Bone marrow (tissue), 2 donors: ENCODE data around the gene VPS54.
A peak's percentile ranks its signal among the peaks of the same experiment; 100 is the strongest.
"Not testable (repeated sequence)": the region's sequence is repeated elsewhere in the genome, so short reads cannot be mapped to it uniquely, and the experiment has no call there.

Experiments
- DNase-seq, 2 donors: peaks; one replicate each; lab custom pipeline; 2025; lab: John Stamatoyannopoulos, UW

The VPS54 gene

DNA sequence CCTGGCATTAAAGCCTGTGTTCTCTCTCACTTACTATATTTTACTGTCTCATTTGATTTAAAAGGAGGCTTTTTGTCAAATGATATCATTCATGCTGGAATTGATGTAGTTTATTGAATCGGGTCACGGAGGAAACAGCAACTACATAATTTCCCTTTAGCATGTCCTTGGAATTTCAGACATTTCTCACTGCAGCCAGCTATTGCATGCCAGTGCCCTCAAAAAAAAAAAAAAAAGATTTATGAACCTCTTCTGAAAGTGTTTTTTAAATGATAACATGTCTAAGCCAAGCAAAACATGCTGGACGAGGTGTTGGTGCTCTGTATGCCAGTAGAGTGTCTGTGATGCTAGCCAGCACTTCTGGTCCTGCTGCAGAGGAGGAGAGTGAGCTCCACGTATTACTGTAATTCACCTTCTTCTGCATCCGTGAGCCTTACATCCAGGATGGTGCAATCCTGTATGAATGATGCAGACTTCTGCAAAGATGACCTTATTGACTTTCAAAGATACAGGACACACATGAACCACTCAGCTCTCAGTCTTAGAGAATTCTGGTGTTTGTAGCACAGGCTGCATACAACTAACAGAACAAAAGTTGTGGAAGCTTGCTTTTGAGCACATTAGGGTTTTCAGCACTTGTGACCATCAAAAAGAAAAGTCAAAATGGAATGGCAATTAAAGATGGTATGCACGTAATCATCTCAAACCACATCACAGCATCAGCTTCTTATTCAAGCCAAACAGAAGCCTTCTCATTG lies 146.5 kb downstream of the VPS54 start:
- DNase-seq: no peak

DNA sequence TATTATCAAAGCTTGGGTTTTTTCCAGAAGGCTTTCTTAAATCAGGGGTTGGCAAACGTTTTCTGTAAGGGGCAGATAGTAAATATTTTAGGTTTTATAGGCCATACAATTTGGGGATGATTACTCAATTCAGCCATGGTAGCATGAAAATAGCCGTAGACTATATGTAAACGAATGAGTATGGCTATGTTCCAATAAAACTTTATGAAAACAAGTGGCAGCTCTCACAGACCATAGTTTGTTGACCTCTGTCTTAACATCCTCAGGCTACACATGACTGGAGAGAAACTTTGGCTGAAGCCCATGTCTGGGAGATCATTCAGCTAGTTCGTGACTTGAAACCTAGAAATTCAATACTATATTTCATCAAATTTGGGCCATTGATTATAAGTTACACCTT lies 147.4 kb downstream of the VPS54 start:
- no peak for DNase-seq

DNA sequence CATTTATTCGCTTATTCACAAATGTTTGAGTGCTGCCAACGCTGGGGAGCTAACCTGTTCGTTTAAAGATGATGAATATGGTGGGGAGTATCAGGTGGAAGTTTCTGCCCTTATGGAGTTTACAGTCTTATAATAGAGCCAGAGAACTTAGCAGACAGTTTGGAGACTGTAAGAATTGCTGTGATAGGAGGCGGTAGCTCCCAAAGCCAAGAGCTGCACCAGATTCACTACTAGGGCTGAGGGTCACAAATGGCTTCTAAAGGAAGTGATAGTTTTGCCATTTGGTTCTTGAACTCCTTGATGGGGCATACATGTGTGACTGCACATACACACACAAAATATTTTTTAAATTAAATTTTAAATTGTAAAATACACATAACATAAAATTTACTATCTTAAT lies 148.5 kb downstream of the VPS54 start:
- DNase-seq: no peak

DNA sequence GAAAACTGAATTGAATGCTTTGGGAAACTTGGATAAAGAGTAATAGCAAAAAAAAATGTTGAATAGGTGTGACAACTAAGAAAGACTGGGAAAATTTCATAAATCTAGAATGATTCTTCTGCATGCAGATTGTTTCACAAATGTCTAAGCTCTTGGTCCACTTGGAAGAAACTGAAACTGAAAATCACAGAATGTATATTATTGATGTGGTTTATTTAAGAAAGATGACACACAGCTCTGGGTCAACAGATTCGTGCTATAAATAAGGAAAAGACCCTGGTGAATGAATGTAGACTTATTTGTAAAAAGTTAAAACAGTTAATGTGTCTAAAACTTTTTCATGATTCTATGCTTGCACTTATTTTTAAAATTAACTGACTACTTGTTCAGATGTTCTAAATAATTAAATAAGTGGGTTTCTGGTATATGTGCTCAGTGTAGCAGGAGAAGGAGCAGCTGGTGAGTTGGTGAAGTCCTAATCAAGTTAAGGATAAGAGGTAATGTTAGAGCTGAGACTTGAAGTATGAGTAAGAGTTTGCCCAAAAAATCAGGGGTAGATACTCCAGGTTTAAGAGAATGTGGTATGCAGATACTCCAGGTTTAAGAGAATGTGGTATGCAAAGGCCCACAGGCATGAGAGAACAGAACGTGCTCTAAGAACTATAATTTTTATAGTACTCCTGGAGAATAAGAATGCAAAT lies 153.1 kb downstream of the VPS54 start:
- DNase-seq: no peak

DNA sequence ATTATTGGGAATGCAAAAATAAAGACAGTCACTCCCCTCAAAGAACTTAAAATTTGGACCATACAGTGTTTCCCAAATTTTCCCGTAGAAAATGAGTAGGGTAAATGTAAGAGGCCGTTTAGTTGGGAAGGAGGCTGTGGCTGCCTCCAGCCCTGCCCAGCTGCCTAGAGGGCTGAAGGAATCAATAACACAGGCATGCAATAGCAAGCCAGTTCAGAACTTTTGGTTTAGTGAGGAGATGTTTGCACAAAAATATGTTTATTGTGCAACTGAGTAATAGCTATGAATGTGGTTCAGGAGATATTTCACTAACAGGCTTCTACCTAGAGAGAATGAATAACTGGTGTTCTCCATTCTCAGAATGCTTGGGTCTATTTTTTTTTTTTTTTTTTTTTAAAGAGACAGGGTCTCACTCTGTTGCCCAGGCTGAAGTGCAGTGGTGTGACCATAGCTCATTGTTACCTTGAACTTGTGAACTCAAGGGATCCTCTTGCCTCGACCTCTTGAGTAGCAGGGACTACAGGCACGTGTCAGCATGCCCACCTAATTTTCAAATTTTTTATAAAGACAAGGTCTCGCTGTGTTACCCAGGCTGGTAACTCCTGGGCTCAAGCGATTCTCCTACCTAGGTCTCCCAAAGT lies 153.9 kb downstream of the VPS54 start:
- DNase-seq: no peak

DNA sequence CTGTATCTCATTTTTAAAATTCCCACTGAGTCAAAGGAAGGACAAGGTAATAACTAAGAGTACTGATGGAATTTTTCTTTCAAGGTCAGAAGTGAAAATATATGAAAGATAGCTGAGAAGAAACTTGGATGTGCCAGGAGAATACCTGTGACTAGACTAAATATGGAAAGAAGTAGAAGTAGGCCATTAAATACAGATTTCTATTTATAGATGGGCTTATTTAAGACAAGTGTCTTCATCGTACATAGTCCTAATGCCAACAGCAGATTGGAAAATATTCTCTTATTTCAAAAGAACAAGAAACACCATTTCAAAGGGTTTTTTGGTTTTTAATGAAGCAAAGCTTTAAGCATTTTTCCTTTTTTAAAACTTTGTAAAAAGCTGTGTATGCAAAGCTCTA lies 155.5 kb downstream of the VPS54 start:
- no peak for DNase-seq

DNA sequence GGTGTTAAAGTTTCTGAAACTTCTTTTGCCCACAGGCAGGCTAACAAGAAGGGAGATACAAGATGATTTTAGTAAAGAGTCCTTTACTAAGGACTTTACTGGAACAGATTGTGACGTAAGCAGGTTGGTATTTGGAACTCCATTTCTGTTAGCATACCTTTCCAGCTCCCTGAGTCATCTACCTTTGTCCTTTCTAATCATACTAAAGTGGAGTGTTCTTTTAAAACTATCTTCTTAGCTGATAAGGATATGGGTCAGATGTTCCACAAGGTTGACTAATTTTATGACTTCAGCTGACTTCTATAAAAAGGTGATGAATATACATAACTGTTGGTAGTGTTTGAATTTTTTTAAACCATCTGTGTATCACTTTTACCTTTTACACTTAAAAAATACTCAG lies 156.4 kb downstream of the VPS54 start:
- no peak for DNase-seq

DNA sequence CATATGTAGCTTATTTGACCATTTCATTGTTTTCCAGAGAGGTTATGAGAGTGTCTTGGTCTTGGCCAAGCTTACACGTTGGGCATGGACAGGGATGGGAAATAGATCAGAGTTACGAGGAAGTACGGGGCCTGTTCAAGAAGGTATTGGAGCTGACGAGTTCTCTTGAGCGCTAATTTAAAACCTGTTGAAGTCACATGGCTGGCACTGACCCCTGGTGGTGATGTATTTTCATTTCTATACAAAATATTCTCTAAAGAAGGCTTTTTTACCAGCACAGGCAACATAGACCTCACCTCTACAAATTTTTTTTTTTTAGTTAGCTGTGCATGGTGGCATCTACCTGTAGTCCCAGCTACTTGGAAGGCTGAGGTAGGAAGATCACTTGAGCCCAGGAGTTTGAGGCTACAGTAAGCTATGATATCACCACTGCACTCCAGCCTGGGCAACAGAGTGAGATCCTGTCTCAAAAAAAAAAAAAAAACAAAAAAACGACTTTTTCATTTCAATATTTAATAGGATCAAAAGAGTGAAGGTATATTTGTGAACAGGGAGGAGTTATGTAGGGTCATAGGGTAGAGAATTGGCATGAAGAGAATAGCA lies 157.9 kb downstream of the VPS54 start:
- peak in 1 of 2 donors; percentile 65 for DNase-seq

DNA sequence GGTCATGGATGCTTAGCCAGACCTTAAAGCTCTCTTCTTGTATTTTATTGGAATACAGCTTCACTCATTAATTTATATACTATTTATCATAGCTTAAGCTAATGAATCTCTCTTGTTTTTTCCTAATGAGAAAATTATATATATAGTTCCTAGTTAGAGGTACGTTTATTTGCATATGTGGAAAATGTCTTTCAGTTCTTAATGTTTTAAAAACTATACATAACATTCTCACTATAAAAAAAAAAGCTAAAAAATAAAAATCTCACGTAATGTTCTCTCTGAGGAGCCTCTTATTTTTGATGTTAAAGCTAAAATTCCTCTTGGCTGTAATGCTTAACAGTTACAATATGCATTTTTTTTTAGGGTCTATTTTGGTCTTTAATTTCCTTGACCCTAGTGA lies 160.9 kb downstream of the VPS54 start:
- DNase-seq: no peak

DNA sequence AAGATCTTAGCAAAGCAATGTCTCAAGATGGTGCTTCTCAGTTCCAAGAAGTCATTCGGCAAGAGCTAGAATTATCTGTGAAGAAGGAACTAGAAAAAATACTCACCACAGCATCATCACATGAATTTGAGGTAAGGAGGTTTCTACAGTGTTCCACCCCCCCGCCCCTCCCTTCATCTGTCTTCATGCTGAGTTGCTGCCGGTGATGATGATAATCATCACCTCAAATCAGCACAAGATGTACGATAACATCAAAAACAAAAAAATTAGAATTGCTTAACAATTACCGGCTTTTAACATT lies 163.0 kb downstream of the VPS54 start:
- peak in 1 of 2 donors; percentile 40 for DNase-seq

DNA sequence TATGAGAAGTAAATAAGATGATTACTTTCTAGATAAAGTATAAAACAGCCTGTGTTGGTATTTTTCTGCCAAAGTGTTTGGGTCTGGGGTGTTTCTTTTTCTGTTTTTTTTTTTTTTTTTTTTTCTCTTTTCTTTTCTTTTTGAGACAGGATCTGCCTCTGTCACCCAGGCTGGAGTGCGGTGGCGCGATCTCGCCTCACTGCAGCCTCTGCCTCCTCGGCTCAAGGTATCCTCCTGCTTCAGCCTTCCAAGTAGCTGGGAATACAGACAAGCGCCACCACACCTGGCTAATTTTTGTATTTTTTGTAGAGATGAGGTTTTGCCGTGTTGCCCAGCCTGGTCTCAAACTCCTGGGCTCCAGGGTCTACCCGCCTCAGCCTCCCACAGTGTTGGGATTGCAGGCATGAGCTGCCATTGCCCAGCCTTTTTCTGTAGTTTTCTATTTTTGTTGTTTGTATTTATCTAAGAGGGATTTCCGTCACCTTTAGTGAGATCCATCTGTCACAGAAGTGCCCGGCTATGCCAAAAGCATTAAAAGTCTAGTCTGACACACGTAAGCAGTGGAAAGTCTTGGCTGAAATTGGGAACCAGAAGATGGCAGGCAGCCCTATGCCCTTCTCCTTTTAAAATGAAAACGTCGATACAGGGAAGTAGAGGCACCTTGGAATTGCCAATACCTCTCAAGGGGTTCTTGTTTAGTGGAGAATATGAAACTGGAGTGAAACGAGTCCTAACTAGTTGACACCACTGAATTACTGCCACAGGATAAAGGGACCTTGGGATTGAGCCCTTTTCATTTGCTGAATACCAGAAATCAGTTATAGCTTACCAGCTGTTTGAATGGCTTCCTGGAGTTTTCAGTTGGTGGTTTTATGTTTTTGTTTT lies 163.6 kb downstream of the VPS54 start:
- no peak for DNase-seq

DNA sequence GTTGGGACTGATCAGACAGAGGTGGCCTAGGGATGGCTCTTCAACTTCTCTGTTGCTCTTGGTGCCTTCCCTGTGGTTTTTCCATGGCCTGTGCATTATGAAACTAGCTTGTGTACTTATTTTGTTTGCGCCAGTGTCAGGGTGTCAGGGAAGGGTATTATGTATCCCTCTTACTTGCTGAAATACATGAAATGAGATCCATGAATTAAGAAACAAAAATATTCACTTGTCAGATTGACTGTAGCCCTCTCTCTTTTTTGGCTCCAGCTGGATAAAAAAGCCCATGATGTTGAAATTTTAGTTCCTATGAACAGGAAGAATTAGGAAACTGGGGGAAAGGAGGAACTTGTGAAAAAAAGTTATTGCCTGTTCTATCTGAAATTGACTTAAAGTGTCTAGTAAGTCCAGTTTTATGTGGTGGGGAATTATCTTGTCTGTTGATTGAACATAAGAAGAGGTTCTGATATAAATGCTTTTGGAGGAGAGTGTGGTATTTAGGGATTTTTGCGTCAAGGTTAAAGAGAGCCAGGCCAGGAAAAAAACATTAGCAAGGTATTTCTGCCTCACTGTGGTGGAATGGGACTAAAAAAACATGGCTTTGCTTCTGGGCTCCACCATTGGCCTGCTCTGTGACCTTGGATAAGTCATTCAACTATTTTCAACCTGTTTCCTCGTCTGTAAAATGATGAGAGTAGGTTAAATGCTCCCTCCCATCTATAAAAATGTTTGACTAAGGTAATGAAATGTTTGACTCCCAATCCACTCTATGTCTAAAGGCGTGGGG lies 165.5 kb downstream of the VPS54 start:
- no peak for DNase-seq

DNA sequence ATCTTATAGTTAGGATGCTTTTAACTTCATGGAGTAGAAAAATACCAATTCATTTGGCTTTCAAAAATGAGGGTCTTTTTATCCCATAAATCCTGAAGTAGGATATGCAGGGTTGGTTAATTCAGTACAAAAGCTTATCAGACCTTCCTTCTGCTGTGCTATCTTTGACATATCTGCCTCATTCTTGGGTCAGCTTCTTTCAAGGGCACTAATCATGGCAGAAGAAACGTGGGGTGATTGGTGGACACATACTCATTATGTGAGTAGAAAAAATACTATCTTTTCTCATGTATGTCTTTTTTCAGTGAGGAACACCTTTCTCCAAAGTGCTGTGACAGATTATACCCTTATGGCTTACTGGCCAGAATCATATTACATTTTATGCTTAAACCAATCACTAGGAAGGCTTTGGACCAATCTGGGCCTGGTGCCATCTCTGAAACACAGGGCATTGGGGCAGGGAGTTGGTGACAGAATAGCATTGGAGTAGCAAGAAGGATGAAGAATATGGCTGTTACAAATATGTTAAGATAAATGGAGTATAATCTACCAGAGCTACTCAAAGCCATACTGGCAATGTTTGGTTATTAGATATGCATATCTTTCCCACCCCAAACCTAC lies 167.4 kb downstream of the VPS54 start:
- no peak for DNase-seq

DNA sequence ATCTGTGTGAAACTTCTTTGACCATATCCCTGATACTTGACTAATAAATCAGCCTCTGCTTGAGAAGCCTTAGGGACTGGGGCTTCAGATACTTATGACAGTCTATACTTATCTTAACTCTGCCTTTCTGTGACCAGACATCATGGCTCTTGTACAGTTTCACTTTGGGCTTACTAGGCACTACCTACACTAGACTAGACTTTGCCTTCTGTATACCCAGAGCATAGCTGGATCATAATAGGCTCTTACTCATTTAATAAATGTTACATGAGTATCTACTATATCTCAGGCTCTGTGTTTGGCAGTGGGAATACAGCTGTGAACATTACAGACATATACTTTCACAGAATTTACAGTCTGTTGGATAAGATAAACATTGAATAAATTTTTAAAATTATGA lies 168.6 kb downstream of the VPS54 start:
- peak in 1 of 2 donors; percentile 35 for DNase-seq

DNA sequence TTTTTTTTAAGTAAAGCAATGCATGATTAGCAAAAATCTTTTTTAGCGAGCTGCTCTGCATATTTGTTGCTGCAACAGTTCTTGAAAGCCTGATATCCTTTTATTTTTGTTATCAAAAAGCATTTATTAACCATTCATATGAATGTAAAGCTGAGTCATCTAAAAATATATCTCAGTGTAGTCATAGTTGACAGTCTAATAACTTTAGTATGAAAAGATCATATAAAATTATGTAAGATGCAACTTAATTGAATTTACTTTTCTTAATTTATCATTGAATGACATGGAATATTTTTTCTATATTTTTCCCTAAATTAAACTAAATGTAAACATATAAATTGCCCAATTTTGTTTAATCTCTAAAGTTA lies 169.0 kb downstream of the VPS54 start:
- DNase-seq: no peak

DNA sequence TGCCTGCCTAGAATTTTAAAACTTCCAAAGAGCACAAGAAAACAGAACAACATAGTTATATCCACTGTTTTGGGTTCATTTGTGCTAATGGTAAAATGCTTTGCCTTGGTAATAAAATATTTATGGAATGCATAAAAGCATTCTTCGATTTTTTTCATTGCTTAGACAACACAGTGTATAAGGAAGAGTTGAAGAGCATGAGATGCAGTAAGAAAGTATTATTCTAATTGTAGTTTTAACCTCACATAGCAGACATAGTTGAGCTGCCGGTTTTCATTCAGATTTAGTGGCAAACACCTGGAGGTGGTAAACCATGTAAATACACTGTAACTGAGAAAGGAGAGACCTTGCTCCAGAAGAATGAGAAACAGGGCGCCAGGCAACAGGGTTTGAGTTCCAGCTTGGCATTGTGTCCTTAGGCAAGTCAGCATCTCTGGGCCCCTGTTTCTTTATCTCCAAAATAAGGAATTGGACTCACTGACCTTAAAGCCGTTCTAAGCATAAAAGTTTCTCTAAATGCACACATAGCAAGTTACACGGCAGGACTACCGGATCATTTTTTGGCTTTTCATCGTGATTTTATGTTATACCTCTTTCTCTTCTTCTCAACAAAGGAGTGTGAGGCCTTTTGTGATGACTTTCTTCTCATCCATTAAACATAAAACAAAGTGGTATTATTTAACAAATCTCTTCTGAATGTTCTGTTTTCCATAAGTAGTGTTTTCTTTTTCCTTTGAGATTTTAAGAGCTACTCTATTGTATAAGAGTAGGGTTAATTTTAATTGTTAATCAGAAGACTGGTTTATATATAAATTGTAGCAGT lies 169.6 kb downstream of the VPS54 start:
- DNase-seq: no peak

DNA sequence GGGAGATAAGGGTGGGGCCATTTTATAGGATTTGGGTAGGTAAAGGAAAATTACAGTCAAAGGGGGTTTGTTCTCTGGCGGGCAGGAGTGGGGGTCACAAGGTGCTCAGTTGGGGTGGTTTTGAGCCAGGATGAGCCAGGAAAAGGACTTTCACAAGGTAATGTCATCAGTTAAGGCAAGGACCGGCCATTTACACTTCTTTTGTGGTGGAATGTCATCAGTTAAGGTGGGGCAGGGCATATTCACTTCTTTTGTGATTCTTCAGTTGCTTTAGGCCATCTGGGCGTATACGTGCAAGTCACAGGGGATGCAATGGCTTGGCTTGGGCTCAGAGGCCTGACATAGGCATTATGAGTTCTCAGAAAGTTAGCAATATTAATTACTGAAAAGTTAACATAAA lies 171.7 kb downstream of the VPS54 start:
- DNase-seq: not testable (repeated sequence)

DNA sequence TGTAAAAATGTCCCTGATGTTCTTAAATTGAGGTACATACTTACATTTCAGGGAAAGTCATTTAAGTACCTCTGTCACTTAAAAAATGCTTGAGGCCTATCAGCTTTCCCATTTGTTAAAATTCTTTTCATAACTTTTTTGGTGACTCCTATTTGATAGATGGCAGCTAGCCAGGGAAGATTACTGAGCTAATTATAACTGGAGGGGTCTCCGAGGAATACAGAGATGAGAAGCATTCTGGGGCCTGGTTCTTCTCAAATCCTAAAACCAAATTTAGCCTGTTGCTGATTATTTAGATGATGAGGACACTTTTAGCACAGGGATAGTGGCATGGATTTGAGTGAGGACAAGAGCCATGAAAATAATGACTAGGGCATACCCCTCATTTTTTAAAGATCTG lies 172.7 kb downstream of the VPS54 start:
- no peak for DNase-seq

DNA sequence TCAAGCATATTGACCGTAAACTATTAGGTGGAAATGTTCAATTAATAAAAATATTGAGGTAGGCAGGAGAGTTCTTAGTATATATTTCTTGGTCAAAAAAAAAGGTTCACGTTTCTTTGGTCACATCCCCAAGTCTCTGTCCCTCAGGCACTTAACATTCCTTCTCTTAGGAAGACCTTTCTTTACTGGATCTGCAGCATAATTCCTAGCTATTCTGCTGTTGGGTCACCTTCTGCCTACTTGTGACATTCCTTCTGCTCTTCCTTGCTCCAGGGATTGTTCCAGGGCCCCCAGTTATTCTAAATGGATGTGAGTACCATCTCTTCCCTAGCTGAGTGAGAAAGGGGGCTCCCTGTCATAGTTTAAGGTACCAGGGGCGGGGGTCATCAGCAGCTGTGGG lies 173.4 kb downstream of the VPS54 start:
- DNase-seq: no peak

DNA sequence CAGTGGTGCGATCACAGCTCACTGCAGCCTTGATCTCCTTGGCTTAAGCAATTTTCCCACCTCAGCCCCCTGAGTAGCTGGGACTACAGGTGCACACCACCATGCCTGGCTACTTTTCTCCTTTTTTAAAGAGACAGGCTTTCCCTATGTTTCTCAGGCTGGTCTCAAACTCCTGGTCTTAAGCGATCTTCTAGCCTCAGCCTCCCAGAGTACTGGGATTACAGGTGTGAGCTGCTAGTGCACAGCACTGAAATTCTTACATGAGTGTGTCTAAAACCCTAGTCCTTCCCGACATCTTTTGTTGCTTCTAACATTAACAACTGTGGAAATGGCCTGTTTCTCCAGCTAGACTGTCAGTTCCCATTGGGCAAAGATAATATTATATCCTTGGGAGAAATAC lies 174.6 kb downstream of the VPS54 start:
- no peak for DNase-seq
